DND-41 (cell line): ENCODE data around the gene SWSAP1.

Source experiments
- ATAC-seq: fragments of 200-7000 bp; cut with Tn5 transposase; 3 replicates; pipeline ENCODE4 v1.9.1; 2021; ENCODE audit warnings: low read depth; ENCODE audit not compliant: insufficient read depth
- DNase-seq: peaks from one replicate; pipeline ENCODE4 v3.0.0-alpha.2; 2020
- H2AFZ ChIP-seq: 2 replicates; pipeline ENCODE4 v1.6.0; 2012; ENCODE audit warnings: low read depth, low read length
- H3K27ac ChIP-seq: 2 replicates; pipeline ENCODE4 v1.5.1; 2012; ENCODE audit warnings: low read length, inconsistent platforms
- H3K27me3 ChIP-seq: fragments of 200-600 bp; sonication (generic); 2 replicates; pipeline ENCODE4 v1.6.0; 2012; ENCODE audit warnings: low read length, mild to moderate bottlenecking, inconsistent platforms; ENCODE audit not compliant: insufficient read depth, poor library complexity
- H3K36me3 ChIP-seq: 2 replicates; pipeline ENCODE4 v1.5.1; 2012; ENCODE audit warnings: low read length, inconsistent platforms; ENCODE audit not compliant: insufficient read depth
- H3K4me1 ChIP-seq: 2 replicates; pipeline ENCODE4 v1.5.1; 2012; ENCODE audit warnings: mild to moderate bottlenecking, low read length; ENCODE audit not compliant: insufficient read depth
- H3K4me2 ChIP-seq: 2 replicates; pipeline ENCODE4 v1.6.0; 2012; ENCODE audit warnings: mild to moderate bottlenecking, moderate library complexity, low read length, inconsistent platforms; ENCODE audit not compliant: insufficient read depth
- H3K4me3 ChIP-seq, 2 experiments: fragments of 200-600 bp in 1 of 2; shearing (Covaris generic) in 1 of 2; 2 replicates each; pipeline ENCODE4 v1.5.1; 2012 to 2016; ENCODE audit warnings: inconsistent platforms in 2 of 2, low read length in 2 of 2, mild to moderate bottlenecking in 2 of 2, low read depth in 1 of 2, moderate library complexity in 1 of 2
- H3K79me2 ChIP-seq: 2 replicates; pipeline ENCODE4 v1.6.0; 2012; ENCODE audit warnings: low read length, inconsistent platforms; ENCODE audit not compliant: insufficient read depth
- H3K9ac ChIP-seq: 2 replicates; pipeline ENCODE4 v1.6.0; 2012; ENCODE audit warnings: low read depth, mild to moderate bottlenecking, inconsistent platforms, low read length, moderate library complexity
- H3K9me3 ChIP-seq: 2 replicates; pipeline ENCODE4 v1.5.1; 2012; ENCODE audit warnings: low read length, moderate library complexity, mild to moderate bottlenecking, inconsistent platforms; ENCODE audit not compliant: insufficient read depth, severe bottlenecking
- H4K20me1 ChIP-seq: 2 replicates; pipeline ENCODE4 v1.6.0; 2012; ENCODE audit warnings: low read length; ENCODE audit not compliant: insufficient read depth
- EZH2 ChIP-seq: IDR thresholded peaks from 3 replicates; pipeline ENCODE4 v1.6.1; 2012; ENCODE audit warnings: borderline replicate concordance, low read depth, mild to moderate bottlenecking, moderate library complexity, low read length, inconsistent platforms; ENCODE audit not compliant: severe bottlenecking
- TF ChIP-seq, protein P1 (sequence below): IDR thresholded peaks from 2 replicates; pipeline ENCODE4 v1.5.1; 2012; ENCODE audit warnings: borderline replicate concordance, low read length, moderate library complexity, mild to moderate bottlenecking; ENCODE audit not compliant: poor library complexity, severe bottlenecking; ENCODE audit errors: extremely low read depth

SWSAP1 gene

GRCh38 chr19:11390933-11391680, 16.6 kb downstream of the SWSAP1 start:
- H3K9me3 ChIP-seq, result no peaks in the 10 kb centered on the region
- no peak for DNase-seq
- no peaks in the 10 kb centered on the region for H3K27me3 ChIP-seq
- H2AFZ ChIP-seq, result no peak overlapping the region
- TF ChIP-seq, protein P1, sequence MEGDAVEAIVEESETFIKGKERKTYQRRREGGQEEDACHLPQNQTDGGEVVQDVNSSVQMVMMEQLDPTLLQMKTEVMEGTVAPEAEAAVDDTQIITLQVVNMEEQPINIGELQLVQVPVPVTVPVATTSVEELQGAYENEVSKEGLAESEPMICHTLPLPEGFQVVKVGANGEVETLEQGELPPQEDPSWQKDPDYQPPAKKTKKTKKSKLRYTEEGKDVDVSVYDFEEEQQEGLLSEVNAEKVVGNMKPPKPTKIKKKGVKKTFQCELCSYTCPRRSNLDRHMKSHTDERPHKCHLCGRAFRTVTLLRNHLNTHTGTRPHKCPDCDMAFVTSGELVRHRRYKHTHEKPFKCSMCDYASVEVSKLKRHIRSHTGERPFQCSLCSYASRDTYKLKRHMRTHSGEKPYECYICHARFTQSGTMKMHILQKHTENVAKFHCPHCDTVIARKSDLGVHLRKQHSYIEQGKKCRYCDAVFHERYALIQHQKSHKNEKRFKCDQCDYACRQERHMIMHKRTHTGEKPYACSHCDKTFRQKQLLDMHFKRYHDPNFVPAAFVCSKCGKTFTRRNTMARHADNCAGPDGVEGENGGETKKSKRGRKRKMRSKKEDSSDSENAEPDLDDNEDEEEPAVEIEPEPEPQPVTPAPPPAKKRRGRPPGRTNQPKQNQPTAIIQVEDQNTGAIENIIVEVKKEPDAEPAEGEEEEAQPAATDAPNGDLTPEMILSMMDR, result no peak
- no peak for TF ChIP-seq EZH2
- no peak overlapping the region for H3K9ac ChIP-seq
- H3K27ac ChIP-seq, result no peak overlapping the region
- H4K20me1 ChIP-seq, result no peaks in the 10 kb centered on the region
- H3K4me1 ChIP-seq, result peaks cover 4% of the 10 kb centered on the region; the same call in 1 of the 2 replicates
- H3K79me2 ChIP-seq, result no peaks in the 10 kb centered on the region
- H3K4me2 ChIP-seq, result no peak overlapping the region
- H3K36me3 ChIP-seq, result no peaks in the 10 kb centered on the region
- ATAC-seq, result no peak
- H3K4me3 ChIP-seq, result no peak overlapping the region

DNA sequence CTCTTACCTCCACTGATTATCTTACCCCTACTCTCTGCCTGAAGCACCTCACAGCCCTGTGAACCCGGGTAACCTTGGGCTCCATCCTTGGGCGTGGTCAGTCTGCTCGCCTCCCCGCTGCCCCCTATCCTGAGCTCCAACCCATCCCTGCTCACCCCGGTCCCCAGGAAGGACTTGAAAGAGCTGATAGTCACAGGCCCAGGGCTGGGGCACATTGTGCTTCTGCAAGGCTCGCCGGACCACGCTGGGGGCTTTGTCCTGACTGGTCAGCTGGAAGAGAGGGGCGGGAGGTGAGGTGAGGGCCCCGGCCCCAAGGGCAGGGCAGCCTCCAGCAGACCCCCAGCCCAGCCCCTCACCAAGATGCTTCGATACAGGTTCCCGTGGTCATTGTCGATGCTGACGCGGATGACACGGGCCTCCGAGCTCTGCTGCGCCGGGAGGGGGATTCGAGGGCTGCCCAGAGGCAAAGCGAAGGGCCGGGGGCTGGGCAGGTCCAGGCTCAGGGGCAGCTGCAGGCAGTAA, 22.7 kb downstream of the SWSAP1 start:
- no peak overlapping the region for H2AFZ ChIP-seq
- no peak overlapping the region for H3K4me2 ChIP-seq
- H3K9ac ChIP-seq, result no peak overlapping the region
- TF ChIP-seq, protein P1, result no peak
- no peak for TF ChIP-seq EZH2
- no peaks in the 10 kb centered on the region for H3K27me3 ChIP-seq
- H3K4me3 ChIP-seq, result no peak overlapping the region
- H3K36me3 ChIP-seq, result no peaks in the 10 kb centered on the region
- ATAC-seq (no peak), DNase-seq (no peak)
- H3K4me1 ChIP-seq, result peaks cover 4% of the 10 kb centered on the region; the same call in 1 of the 2 replicates
- no peaks in the 10 kb centered on the region for H4K20me1 ChIP-seq
- H3K27ac ChIP-seq, result no peak overlapping the region
- no peaks in the 10 kb centered on the region for H3K9me3 ChIP-seq
- H3K79me2 ChIP-seq, result no peaks in the 10 kb centered on the region

DNA sequence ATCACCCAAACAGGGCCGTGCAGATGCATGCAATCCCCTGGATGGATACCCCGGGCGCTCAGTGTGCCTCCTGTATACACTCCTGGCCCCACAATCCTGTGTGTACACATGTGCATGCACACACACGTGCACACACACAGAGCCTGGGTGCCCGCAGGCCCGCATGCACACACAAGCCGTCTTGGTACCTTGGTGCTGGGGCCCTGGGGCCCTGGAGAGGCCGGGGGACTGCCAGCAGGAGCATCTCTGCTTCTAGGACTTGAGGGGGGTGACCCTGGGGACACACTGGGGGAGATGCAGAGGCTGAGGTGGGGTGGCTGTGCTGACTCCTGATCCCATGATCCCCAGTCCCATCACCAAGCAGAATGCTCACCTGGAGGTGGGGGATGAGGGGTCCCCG, 25.2 kb downstream of the SWSAP1 start:
- H3K4me3 ChIP-seq, result no peak overlapping the region
- no peaks in the 10 kb centered on the region for H4K20me1 ChIP-seq
- DNase-seq (no peak), ATAC-seq (no peak)
- H2AFZ ChIP-seq, result no peak overlapping the region
- TF ChIP-seq, protein P1, result no peak
- TF ChIP-seq EZH2, result no peak
- H3K27ac ChIP-seq, result no peak overlapping the region
- no peak overlapping the region for H3K4me2 ChIP-seq
- no peaks in the 10 kb centered on the region for H3K27me3 ChIP-seq
- no peak overlapping the region for H3K9ac ChIP-seq
- no peaks in the 10 kb centered on the region for H3K79me2 ChIP-seq
- peaks cover 4% of the 10 kb centered on the region; the same call in 1 of the 2 replicates for H3K4me1 ChIP-seq
- no peaks in the 10 kb centered on the region for H3K9me3 ChIP-seq
- H3K36me3 ChIP-seq, result no peaks in the 10 kb centered on the region
